Measurements from ENCODE around the gene ACTRT2. TPM values are rescaled to one million over a fixed set of nuclear protein-coding genes. Genes with fewer than 3 reads are reported as not detected.

ACTRT2 gene
- polyA plus RNA-seq, 1 of the 3 experiments (the other 2 are of a cell fraction): not detected

GRCh38 chr1:3019516-3020051 lies 1.7 kb upstream of the ACTRT2 start:
- Histone ChIP-seq H3F3A (replicated peaks; ENCODE audit: insufficient read depth) (no peaks in the 10 kb centered on the region), H3K9me2 (no peaks in the 10 kb centered on the region), H3K4me1 (ENCODE audit: control insufficient read depth in 1 of 2, insufficient read depth in 2 of 2, low read depth in 1 of 2, low read length in 1 of 2) (no peaks in the 10 kb centered on the region), H4K20me1 (ENCODE audit: insufficient read depth) (no peaks in the 10 kb centered on the region), H2AFZ (ENCODE audit: low read depth) (no peak overlapping the region), H3K36me3 (replicated peaks in 1 of 2; ENCODE audit: control insufficient read depth in 1 of 2, insufficient read depth in 2 of 2, low read length in 1 of 2) (no peaks in the 10 kb centered on the region), H3K4me2 (no peak overlapping the region), H3K27me3 (ENCODE audit: insufficient read depth) (no peaks in the 10 kb centered on the region; the same call in 1 of the 2 replicates), H3K27ac (ENCODE audit: low read depth in 2 of 2, low read length in 1 of 2) (no peak overlapping the region), H3K4me3 (ENCODE audit: low read depth in 2 of 2, low read length in 1 of 2) (no peak overlapping the region), H3K9ac (no peak overlapping the region), H3K9me3 (no peaks in the 10 kb centered on the region), H3K79me2 (ENCODE audit: insufficient read depth) (no peaks in the 10 kb centered on the region)
- no peak for DNase-seq
- TF ChIP-seq GABPA (IDR thresholded peaks at IDR 0.05; ENCODE audit: low read depth) (no peak), ZBTB33 (IDR thresholded peaks at IDR 0.05; ENCODE audit: borderline replicate concordance, low read depth) (no peak), MXI1 (IDR thresholded peaks at IDR 0.05; ENCODE audit: low read depth, low read length) (no peak), MEF2A (IDR thresholded peaks at IDR 0.05; ENCODE audit: borderline replicate concordance, low read depth) (no peak), USF2 (IDR thresholded peaks at IDR 0.05; ENCODE audit: borderline replicate concordance, low read depth, low read length) (no peak), JUND (IDR thresholded peaks at IDR 0.05) (no peak), TCF12 (IDR thresholded peaks at IDR 0.05) (no peak), SMC3 (IDR thresholded peaks at IDR 0.05; ENCODE audit: low read depth, low read length) (no peak), RFX5 (IDR thresholded peaks at IDR 0.05; ENCODE audit: low read length) (no peak), FOSL2 (IDR thresholded peaks at IDR 0.05; ENCODE audit: borderline replicate concordance, low read depth) (no peak), REST (IDR thresholded peaks at IDR 0.05; ENCODE audit: low read depth, low read length) (no peak), NRF1 (IDR thresholded peaks at IDR 0.05; ENCODE audit: low read depth, low read length) (no peak), PBX3 (IDR thresholded peaks at IDR 0.05) (no peak), USF1 (IDR thresholded peaks at IDR 0.05; ENCODE audit: borderline replicate concordance, low read depth) (no peak), FOXM1 (IDR thresholded peaks at IDR 0.05; ENCODE audit: low read depth) (no peak), NFIC (IDR thresholded peaks at IDR 0.05; ENCODE audit: borderline replicate concordance) (no peak)
- TF ChIP-seq, protein P1, sequence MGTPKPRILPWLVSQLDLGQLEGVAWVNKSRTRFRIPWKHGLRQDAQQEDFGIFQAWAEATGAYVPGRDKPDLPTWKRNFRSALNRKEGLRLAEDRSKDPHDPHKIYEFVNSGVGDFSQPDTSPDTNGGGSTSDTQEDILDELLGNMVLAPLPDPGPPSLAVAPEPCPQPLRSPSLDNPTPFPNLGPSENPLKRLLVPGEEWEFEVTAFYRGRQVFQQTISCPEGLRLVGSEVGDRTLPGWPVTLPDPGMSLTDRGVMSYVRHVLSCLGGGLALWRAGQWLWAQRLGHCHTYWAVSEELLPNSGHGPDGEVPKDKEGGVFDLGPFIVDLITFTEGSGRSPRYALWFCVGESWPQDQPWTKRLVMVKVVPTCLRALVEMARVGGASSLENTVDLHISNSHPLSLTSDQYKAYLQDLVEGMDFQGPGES (IDR thresholded peaks at IDR 0.05; ENCODE audit: low read depth, low read length): no peak
- ChIA-PET CTCF (no interaction called here), POLR2A (no interaction called here)
- WGBS (ENCODE audit: low lambda C conversion rate): 12% methylated on average over 9 of the region's 24 CpGs

Data from SK-N-SH (cell line).